Esophagus muscularis mucosa (tissue), 4 donors: ENCODE data around the gene RER1. TPM values are rescaled to one million over a fixed set of nuclear protein-coding genes. Genes with fewer than 3 reads are reported as not detected.

Experiments
- DNase-seq: peaks from one replicate; pipeline ENCODE4 v3.0.0-alpha.2; 2017; ENCODE audit errors: extremely low spot score
- H3K27ac ChIP-seq, 4 donors: fragments of 200-600 bp; sonication (generic); replicated peaks in 1 of 4; 1 replicate in 3 of 4; 2 replicates in 1 of 4; pipeline ENCODE4 v1.5.1; 2016 to 2019; ENCODE audit warnings: mild to moderate bottlenecking in 1 of 4
- H3K27me3 ChIP-seq, 4 donors: fragments of 200-600 bp; sonication (generic); one replicate each; pipeline versions ENCODE4 v1.5.1 to v1.6.0; 2016 to 2019
- H3K36me3 ChIP-seq, 4 donors: fragments of 200-600 bp; sonication (generic); one replicate each; pipeline ENCODE4 v1.5.1; 2016 to 2019
- H3K4me1 ChIP-seq, 4 donors: fragments of 200-600 bp; sonication (generic); one replicate each; pipeline ENCODE4 v1.5.1; 2016 to 2019
- H3K4me3 ChIP-seq, 4 donors: fragments of 200-600 bp; sonication (generic); 1 replicate in 2 of 4; 2 replicates in 2 of 4; pipeline ENCODE4 v1.5.1; 2016 to 2019; ENCODE audit warnings: mild to moderate bottlenecking in 4 of 4, moderate library complexity in 1 of 4
- H3K9me3 ChIP-seq, 4 donors: fragments of 200-600 bp; sonication (generic); 1 replicate in 3 of 4; 2 replicates in 1 of 4; pipeline ENCODE4 v1.5.1; 2016 to 2019
- EP300 ChIP-seq: sonication (generic); formaldehyde crosslinking; IDR thresholded peaks from one replicate; pipeline ENCODE4 v1.6.1; 2017; ENCODE audit warnings: antibody characterized with exemption
- POLR2A ChIP-seq: fragments of 450-650 bp; IDR thresholded peaks from one replicate; pipeline ENCODE4 v1.6.1; 2017; ENCODE audit warnings: antibody characterized with exemption, moderate library complexity, mild to moderate bottlenecking, low read depth
- POLR2AphosphoS5 ChIP-seq, 2 donors: sonication (generic); formaldehyde crosslinking; IDR thresholded peaks; one replicate each; pipeline ENCODE4 v1.6.1; 2017; ENCODE audit warnings: antibody characterized with exemption in 2 of 2
- WGBS: methylation state at CpG from one replicate; pipeline ENCODE4 v1.1.5; 2018; 5-methylcytosine and 5-hydroxymethylcytosine counted together
- intact Hi-C: fragments of 100-400 bp; cut with DNase I; formaldehyde crosslinking; loops from one replicate; pipeline ENCODE4 v1.15.1; 2023
- total RNA-seq, 4 donors: library from RNA; depleted of rRNA; stranded (reverse); fragments of >200 nt; gene quantifications; one replicate each; pipeline versions ENCODE4 v1.1.0 to v1.2.1, GENCODE V29; 2016
- TF ChIP-seq, protein P1 (sequence below), 3 experiments: fragments of 200-600 bp in 2 of 3; fragments of 450-650 bp in 1 of 3; sonication (generic) in 2 of 3; IDR thresholded peaks; one replicate each; pipeline ENCODE4 v1.5.1; 2017 to 2019; ENCODE audit warnings: antibody characterized with exemption in 3 of 3, mild to moderate bottlenecking in 2 of 3, moderate library complexity in 1 of 3

Gene RER1
- total RNA-seq, 4 donors from 2014 or later = 47.3 to 67.3 (median 56.4) TPM

DNA sequence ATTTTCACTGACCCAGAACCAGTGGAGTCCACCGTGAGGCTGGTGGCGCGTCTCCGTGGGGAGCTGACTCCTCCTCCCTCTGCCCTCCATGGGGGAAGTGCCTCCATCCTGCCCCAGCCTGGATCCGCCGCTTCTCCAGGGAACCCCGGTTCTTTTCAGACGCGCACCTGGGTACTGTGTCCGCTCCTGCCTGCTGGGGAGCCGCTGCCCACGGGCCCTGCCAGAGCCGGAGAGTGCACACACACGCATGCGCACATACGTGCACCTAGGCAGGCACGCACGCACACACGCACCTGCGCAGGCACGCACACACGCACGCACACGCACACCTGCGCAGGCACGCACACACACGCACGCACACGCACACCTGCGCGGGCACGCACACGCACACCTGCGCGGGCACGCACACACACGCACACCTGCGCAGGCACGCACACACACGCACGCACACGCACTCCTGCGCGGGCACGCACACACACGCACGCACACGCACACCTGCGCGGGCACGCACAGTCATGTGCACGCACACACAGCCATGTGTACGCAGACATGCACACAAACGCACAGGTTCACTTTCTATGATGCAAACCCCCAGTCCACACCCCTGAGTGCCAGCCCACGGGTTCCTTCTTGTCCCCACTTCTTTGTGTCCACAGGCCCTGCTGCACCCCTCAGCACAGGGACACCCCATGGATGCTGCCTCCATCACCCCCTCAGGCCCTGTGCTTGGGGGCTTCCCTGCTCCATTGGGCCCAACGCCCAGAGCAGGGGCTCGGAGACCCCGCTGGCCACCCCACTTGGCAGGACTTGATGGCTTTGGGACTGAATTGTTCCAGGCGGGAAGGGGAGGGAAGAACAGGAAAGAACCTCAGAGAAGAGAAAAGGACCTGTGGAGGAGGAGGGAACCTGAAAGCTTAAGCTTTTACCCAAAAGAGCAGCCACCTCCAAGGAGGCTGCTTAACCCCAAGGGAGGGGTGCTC, 43.0 kb upstream of the RER1 start:
- no peak for DNase-seq
- H3K36me3 ChIP-seq = no peaks in the 10 kb centered on the region
- H3K27ac ChIP-seq = no peak overlapping the region
- TF ChIP-seq, protein P1, sequence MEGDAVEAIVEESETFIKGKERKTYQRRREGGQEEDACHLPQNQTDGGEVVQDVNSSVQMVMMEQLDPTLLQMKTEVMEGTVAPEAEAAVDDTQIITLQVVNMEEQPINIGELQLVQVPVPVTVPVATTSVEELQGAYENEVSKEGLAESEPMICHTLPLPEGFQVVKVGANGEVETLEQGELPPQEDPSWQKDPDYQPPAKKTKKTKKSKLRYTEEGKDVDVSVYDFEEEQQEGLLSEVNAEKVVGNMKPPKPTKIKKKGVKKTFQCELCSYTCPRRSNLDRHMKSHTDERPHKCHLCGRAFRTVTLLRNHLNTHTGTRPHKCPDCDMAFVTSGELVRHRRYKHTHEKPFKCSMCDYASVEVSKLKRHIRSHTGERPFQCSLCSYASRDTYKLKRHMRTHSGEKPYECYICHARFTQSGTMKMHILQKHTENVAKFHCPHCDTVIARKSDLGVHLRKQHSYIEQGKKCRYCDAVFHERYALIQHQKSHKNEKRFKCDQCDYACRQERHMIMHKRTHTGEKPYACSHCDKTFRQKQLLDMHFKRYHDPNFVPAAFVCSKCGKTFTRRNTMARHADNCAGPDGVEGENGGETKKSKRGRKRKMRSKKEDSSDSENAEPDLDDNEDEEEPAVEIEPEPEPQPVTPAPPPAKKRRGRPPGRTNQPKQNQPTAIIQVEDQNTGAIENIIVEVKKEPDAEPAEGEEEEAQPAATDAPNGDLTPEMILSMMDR (IDR thresholded peaks at IDR 0.05) = no peak
- TF ChIP-seq POLR2AphosphoS5 (IDR thresholded peaks at IDR 0.05) (no peak), POLR2A (no peak), EP300 (no peak)
- H3K4me1 ChIP-seq = peaks cover 3 to 10% (median 9%) of the 10 kb centered on the region in 4 donors
- 86% methylated on average over 44 of the region's 59 CpGs for WGBS
- intact Hi-C loops = no loop called here
- no peak overlapping the region for H3K4me3 ChIP-seq
- H3K27me3 ChIP-seq = no peaks in the 10 kb centered on the region
- H3K9me3 ChIP-seq = no peaks in the 10 kb centered on the region

DNA sequence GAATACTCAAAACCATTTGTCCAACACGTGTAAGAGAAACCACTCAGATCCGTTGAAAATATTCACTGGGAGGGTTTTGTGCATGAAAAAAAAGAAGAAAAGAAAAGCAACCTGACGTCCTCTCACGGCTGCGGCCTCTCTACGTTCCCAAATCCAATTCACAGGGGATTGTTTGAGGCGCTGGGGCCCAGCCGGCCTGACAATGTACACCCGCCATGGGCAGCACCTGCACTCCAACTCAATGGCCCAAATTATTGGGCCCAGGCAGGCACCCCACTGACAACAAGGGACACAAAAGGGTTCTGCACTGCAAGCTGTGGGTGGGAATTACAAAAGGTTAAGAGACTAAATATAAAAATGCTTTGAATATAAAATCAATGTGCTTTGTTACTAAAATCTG, 41.8 kb upstream of the RER1 start:
- no peaks in the 10 kb centered on the region for H3K27me3 ChIP-seq
- intact Hi-C loops = no loop called here

DNA sequence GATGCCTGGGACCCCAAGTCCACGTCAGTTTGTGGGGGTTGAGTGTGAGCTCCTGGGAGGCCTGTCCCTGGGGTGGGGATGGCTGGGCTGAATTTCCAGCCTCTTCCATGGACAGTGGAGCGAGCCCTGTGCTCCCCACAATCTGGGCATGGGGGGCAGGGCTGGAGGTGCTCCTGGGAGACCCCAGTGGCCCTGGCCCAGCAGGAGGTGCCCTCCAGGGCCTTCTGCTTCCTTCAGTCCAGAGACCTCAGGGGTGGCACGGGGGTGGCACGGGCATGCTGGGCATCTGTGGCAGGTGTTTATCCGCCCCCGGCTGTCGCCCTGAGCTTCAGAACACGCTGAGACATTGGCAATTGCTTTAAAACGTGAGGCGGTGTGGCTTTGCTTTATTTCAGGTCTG, 41.1 kb upstream of the RER1 start:
- TF ChIP-seq POLR2A (no peak), EP300 (no peak), POLR2AphosphoS5 (IDR thresholded peaks at IDR 0.05) (no peak)
- WGBS = 84% methylated on average over 8 of the region's 10 CpGs
- H3K4me1 ChIP-seq = peaks cover 3 to 24% (median 22%) of the 10 kb centered on the region in 4 donors
- no peaks in the 10 kb centered on the region for H3K27me3 ChIP-seq
- H3K27ac ChIP-seq = no peak overlapping the region
- no peak overlapping the region for H3K4me3 ChIP-seq
- intact Hi-C loops = no loop called here
- no peaks in the 10 kb centered on the region for H3K9me3 ChIP-seq
- H3K36me3 ChIP-seq = no peaks in the 10 kb centered on the region
- no peak for DNase-seq

More for the DNA sequence above, 41.8 kb upstream of the RER1 start:
- H3K36me3 ChIP-seq = no peaks in the 10 kb centered on the region
- H3K27ac ChIP-seq = no peak overlapping the region
- H3K4me3 ChIP-seq = no peak overlapping the region
- no peaks in the 10 kb centered on the region for H3K9me3 ChIP-seq
- H3K4me1 ChIP-seq = peaks cover 3 to 17% (median 16%) of the 10 kb centered on the region in 4 donors
- TF ChIP-seq, protein P1 (IDR thresholded peaks at IDR 0.05) = no peak
- TF ChIP-seq POLR2AphosphoS5 (IDR thresholded peaks at IDR 0.05) = no peak
- no peak for TF ChIP-seq EP300
- no peak for TF ChIP-seq POLR2A
- no peak for DNase-seq
- WGBS = 89% methylated on average over 9 of the region's 9 CpGs

DNA sequence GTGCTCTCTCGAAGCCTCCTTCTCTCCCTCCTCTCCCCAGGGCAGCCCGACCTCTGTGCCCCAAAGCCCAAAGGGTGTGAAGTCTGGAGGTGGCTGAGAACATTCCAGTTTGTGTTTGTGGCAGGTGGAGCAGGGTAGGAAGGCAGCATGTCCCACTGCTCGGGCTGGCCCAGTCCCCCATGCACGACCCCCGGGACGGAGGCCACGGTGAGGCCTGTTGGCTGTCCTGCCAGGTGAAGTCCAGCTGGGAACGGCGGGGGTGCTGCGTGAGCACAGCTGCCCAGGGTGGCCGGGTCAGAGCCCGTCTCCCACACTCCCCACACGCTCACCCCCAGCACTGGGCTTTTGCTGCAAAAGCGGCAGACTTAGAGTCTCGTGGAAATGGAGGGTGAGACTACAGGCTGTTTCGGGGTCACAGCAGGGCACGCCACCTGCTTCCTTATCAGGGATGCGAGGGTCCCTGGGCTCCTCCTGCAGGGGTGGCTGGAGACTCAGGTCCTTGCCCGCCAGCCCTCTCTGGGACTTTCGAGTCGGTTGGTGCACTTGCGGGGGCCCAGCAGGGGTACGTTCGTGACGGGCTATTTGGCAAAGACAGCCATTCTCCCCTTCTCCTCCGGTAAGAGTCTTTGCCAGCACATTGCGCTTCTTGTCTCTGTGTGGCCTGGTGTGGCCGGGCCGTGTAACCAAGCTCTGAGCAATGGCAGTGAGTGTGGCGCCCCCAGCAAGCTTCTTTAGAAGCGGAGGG, 40.6 kb upstream of the RER1 start:
- Histone ChIP-seq H3K36me3 (no peaks in the 10 kb centered on the region), H3K9me3 (no peaks in the 10 kb centered on the region), H3K4me1 (peaks cover 3 to 29% (median 28%) of the 10 kb centered on the region in 4 donors), H3K27me3 (no peaks in the 10 kb centered on the region), H3K4me3 (no peak overlapping the region), H3K27ac (no peak overlapping the region)
- WGBS = 86% methylated on average over 12 of the region's 31 CpGs
- DNase-seq = no peak
- intact Hi-C loops = no loop called here
- no peak for TF ChIP-seq EP300
- TF ChIP-seq POLR2AphosphoS5 (IDR thresholded peaks at IDR 0.05) = no peak
- TF ChIP-seq, protein P1 (IDR thresholded peaks at IDR 0.05) = no peak
- TF ChIP-seq POLR2A = no peak

DNA sequence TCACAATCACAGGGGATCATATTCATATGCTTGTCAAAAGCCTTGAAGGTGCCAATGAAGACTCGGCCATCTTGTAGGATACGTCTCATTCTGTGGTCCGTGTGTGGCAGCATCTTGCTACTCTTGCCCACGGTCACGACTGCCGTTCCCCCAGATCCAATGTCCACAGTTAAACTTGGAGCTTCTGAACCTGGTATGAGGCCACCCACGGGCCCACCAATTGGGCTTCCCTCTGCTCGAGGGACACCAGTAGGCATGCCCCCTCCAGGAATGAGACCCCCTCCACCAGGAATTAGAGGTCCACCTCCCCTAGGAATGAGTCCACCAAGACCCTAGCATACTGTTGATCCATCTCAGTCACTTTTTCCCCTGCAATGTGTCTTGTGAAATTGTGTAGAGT, 39.9 kb upstream of the RER1 start:
- H3K4me3 ChIP-seq = no peak overlapping the region
- no peaks in the 10 kb centered on the region for H3K36me3 ChIP-seq
- intact Hi-C loops = no loop called here
- WGBS = 91% methylated on average over 8 of the region's 8 CpGs
- H3K9me3 ChIP-seq = no peaks in the 10 kb centered on the region
- DNase-seq = no peak
- no peak overlapping the region for H3K27ac ChIP-seq
- no peak for TF ChIP-seq POLR2A
- TF ChIP-seq, protein P1 (IDR thresholded peaks at IDR 0.05) = no peak
- no peak for TF ChIP-seq POLR2AphosphoS5 (IDR thresholded peaks at IDR 0.05)
- TF ChIP-seq EP300 = no peak
- H3K4me1 ChIP-seq = peaks cover 3 to 33% (median 28%) of the 10 kb centered on the region in 4 donors
- no peaks in the 10 kb centered on the region for H3K27me3 ChIP-seq
